HCT116 (cell line): ENCODE measurements around the gene FAM9B.

ENCODE experiments used
- EZH2 ChIP-seq: fragments of 200-600 bp; sonication (generic); IDR thresholded peaks from 2 replicates; pipeline ENCODE4 v1.6.1; 2017; ENCODE audit warnings: antibody characterized with exemption, mixed run types
- EZH2phosphoT487 ChIP-seq: fragments of 200-600 bp; IDR thresholded peaks from 2 replicates; pipeline ENCODE4 v1.6.1; 2018; ENCODE audit warnings: antibody characterized with exemption, borderline replicate concordance
- JUND ChIP-seq: IDR thresholded peaks from 2 replicates; pipeline ENCODE4 v1.6.1; 2012
- POLR2A ChIP-seq: IDR thresholded peaks from 2 replicates; pipeline ENCODE4 v1.7.0; 2011; ENCODE audit warnings: borderline replicate concordance; ENCODE audit not compliant: insufficient read depth, insufficient read length; ENCODE audit errors: extremely low read depth
- SIN3A ChIP-seq: IDR thresholded peaks from 2 replicates; pipeline ENCODE4 v1.6.1; 2012; ENCODE audit warnings: low read depth
- YY1 ChIP-seq: IDR thresholded peaks from 2 replicates; pipeline ENCODE4 v1.6.1; 2011; ENCODE audit warnings: low read length, low read depth, moderate library complexity, mild to moderate bottlenecking; ENCODE audit not compliant: insufficient replicate concordance; ENCODE audit errors: extremely low read depth
- TF ChIP-seq, protein P1 (sequence below), 3 experiments: fragments of 200-600 bp in 1 of 3; sonication (generic) in 1 of 3; IDR thresholded peaks in 2 of 3; conservative IDR thresholded peaks in 1 of 3; 2 replicates each; pipeline ENCODE4 v1.5.1; 2012 to 2017; ENCODE audit warnings: low read depth in 2 of 3, low read length in 2 of 3, antibody characterized with exemption in 1 of 3, borderline replicate concordance in 1 of 3, control low read depth in 1 of 3, mild to moderate bottlenecking in 1 of 3, mixed read lengths in 1 of 3, mixed run types in 1 of 3, moderate library complexity in 1 of 3; ENCODE audit not compliant: insufficient read depth in 1 of 3
- TF ChIP-seq, protein P2 (sequence below): IDR thresholded peaks from 2 replicates; pipeline ENCODE4 v1.6.1; 2012

DNA sequence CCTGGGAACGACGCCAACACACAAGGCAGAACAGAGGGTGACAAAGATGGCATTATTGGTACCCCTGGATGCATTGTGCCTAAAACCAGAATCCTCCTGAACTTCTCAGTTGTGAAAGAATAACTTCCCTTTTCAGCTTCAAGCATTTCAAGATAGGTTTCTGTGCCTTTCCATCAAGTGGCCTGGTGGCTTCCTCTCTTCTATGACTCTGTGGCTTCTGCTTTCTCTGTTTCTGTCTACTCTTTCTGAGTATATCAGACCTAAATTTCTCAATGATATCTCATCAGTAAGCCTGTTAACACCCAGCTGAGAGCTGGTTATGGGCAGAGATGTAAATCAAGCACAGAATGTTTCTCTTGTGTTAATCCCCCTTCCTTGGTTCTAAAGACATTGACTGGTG is 21.4 kb upstream of the FAM9B start:
- no peak for TF ChIP-seq YY1
- no peak for TF ChIP-seq EZH2phosphoT487
- TF ChIP-seq, protein P1, sequence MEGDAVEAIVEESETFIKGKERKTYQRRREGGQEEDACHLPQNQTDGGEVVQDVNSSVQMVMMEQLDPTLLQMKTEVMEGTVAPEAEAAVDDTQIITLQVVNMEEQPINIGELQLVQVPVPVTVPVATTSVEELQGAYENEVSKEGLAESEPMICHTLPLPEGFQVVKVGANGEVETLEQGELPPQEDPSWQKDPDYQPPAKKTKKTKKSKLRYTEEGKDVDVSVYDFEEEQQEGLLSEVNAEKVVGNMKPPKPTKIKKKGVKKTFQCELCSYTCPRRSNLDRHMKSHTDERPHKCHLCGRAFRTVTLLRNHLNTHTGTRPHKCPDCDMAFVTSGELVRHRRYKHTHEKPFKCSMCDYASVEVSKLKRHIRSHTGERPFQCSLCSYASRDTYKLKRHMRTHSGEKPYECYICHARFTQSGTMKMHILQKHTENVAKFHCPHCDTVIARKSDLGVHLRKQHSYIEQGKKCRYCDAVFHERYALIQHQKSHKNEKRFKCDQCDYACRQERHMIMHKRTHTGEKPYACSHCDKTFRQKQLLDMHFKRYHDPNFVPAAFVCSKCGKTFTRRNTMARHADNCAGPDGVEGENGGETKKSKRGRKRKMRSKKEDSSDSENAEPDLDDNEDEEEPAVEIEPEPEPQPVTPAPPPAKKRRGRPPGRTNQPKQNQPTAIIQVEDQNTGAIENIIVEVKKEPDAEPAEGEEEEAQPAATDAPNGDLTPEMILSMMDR (IDR thresholded peaks at IDR 0.05 in 2 of 3, conservative IDR thresholded peaks at IDR 0.05 in 1 of 3; ENCODE audit: borderline replicate concordance in 1 of 3, insufficient read depth in 1 of 3, low read depth in 2 of 3, low read length in 2 of 3): no peak
- TF ChIP-seq EZH2: no peak
- no peak for TF ChIP-seq SIN3A
- no peak for TF ChIP-seq POLR2A
- TF ChIP-seq JUND: no peak
- TF ChIP-seq, protein P2, sequence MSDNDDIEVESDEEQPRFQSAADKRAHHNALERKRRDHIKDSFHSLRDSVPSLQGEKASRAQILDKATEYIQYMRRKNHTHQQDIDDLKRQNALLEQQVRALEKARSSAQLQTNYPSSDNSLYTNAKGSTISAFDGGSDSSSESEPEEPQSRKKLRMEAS: no peak
